Tibial artery (tissue), 4 donors: ENCODE measurements around the gene KIF1A.

ENCODE experiments used
- DNase-seq, 2 donors: peaks; one replicate each; pipeline ENCODE4 v3.0.0-alpha.2; 2019
- H3K27ac ChIP-seq, 2 donors: fragments of 200-600 bp; sonication (generic) in 1 of 2; 1 replicate in 1 of 2; 2 replicates in 1 of 2; pipeline ENCODE4 v1.5.1; 2018 to 2019; ENCODE audit warnings: mild to moderate bottlenecking in 1 of 2
- H3K27me3 ChIP-seq, 2 donors: fragments of 200-600 bp; sonication (generic) in 1 of 2; one replicate each; pipeline versions ENCODE4 v1.5.1 to v1.6.0; 2016 to 2019
- H3K36me3 ChIP-seq, 3 donors: fragments of 200-600 bp; sonication (generic) in 2 of 3; one replicate each; pipeline ENCODE4 v1.5.1; 2016 to 2019; ENCODE audit warnings: mild to moderate bottlenecking in 2 of 3
- H3K4me1 ChIP-seq, 4 donors: fragments of 200-600 bp; sonication (generic) in 2 of 4; 1 replicate in 3 of 4; 2 replicates in 1 of 4; pipeline ENCODE4 v1.5.1; 2016 to 2019
- H3K4me3 ChIP-seq, 2 donors: fragments of 200-600 bp; sonication (generic) in 1 of 2; 1 replicate in 1 of 2; 2 replicates in 1 of 2; pipeline ENCODE4 v1.5.1; 2018 to 2019; ENCODE audit warnings: mild to moderate bottlenecking in 2 of 2
- H3K9me3 ChIP-seq, 3 donors: fragments of 200-600 bp; sonication (generic) in 1 of 3; one replicate each; pipeline ENCODE4 v1.5.1; 2016 to 2019
- intact Hi-C: fragments of 100-400 bp; cut with DNase I; formaldehyde crosslinking; loops from one replicate; pipeline ENCODE4 v1.15.0; 2023; ENCODE audit warnings: low total_unique reads
- TF ChIP-seq, protein P1 (sequence below), 2 experiments: fragments of 200-600 bp in 1 of 2; fragments of 450-650 bp in 1 of 2; IDR thresholded peaks; one replicate each; pipeline ENCODE4 v1.5.1; 2017 to 2019; ENCODE audit warnings: antibody characterized with exemption in 2 of 2, mild to moderate bottlenecking in 1 of 2, moderate library complexity in 1 of 2

Gene KIF1A

GRCh38 chr2:240797500-240797895, 22.5 kb downstream of the KIF1A start:
- TF ChIP-seq, protein P1, sequence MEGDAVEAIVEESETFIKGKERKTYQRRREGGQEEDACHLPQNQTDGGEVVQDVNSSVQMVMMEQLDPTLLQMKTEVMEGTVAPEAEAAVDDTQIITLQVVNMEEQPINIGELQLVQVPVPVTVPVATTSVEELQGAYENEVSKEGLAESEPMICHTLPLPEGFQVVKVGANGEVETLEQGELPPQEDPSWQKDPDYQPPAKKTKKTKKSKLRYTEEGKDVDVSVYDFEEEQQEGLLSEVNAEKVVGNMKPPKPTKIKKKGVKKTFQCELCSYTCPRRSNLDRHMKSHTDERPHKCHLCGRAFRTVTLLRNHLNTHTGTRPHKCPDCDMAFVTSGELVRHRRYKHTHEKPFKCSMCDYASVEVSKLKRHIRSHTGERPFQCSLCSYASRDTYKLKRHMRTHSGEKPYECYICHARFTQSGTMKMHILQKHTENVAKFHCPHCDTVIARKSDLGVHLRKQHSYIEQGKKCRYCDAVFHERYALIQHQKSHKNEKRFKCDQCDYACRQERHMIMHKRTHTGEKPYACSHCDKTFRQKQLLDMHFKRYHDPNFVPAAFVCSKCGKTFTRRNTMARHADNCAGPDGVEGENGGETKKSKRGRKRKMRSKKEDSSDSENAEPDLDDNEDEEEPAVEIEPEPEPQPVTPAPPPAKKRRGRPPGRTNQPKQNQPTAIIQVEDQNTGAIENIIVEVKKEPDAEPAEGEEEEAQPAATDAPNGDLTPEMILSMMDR (IDR thresholded peaks at IDR 0.05): no peak
- peaks cover 0 to 70% of the 10 kb centered on the region in 2 donors for H3K27me3 ChIP-seq

GRCh38 chr2:240796543-240797499, 23.2 kb downstream of the KIF1A start:
- Histone ChIP-seq H3K4me3 (no peak overlapping the region), H3K9me3 (peaks cover 0 to 6% (median 4%) of the 10 kb centered on the region in 3 donors), H3K36me3 (no peaks in the 10 kb centered on the region), H3K27ac (no peak overlapping the region), H3K27me3 (peaks cover 0 to 76% of the 10 kb centered on the region in 2 donors), H3K4me1 (no peaks in the 10 kb centered on the region)
- TF ChIP-seq, protein P1 (IDR thresholded peaks at IDR 0.05): no peak
- no peak for DNase-seq
- intact Hi-C loops: no loop called here

More at GRCh38 chr2:240797500-240797895, 22.5 kb downstream of the KIF1A start:
- Histone ChIP-seq H3K36me3 (no peaks in the 10 kb centered on the region), H3K9me3 (peaks cover 0 to 6% (median 4%) of the 10 kb centered on the region in 3 donors), H3K27ac (no peak overlapping the region), H3K4me3 (no peak overlapping the region), H3K4me1 (no peaks in the 10 kb centered on the region)
- DNase-seq: no peak
- intact Hi-C loops: no loop called here

GRCh38 chr2:240795916-240796510, 24.0 kb downstream of the KIF1A start:
- no peaks in the 10 kb centered on the region for H3K36me3 ChIP-seq
- no peak overlapping the region for H3K27ac ChIP-seq
- TF ChIP-seq, protein P1 (IDR thresholded peaks at IDR 0.05): no peak
- H3K4me1 ChIP-seq: no peaks in the 10 kb centered on the region
- intact Hi-C loops: no loop called here
- peaks cover 0 to under 1% (median 0%) of the 10 kb centered on the region in 3 donors for H3K9me3 ChIP-seq
- H3K4me3 ChIP-seq: no peak overlapping the region
- no peak for DNase-seq
- H3K27me3 ChIP-seq: peaks cover 0 to 78% of the 10 kb centered on the region in 2 donors

DNA sequence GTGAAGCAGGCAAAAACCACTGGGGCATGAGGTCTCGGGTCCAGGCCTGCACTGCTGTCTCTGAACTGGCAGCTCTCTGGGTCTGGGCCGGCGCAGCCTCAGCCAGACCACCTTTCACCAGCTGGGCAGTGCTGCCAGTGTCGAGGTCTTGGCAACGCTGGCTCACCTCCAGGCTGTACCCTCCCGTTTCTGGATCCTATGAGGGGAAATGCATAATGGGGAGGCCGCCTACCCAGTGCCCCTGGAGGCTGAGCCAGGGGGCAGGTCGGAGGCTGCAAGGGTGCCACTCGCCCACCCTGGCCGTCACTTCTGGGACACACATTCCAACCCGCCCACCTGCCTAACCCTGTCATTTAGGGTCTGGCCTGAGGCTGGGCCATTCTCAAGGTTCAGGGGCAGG, 24.6 kb downstream of the KIF1A start:
- Histone ChIP-seq H3K36me3 (no peaks in the 10 kb centered on the region), H3K9me3 (no peaks in the 10 kb centered on the region), H3K27ac (no peak overlapping the region), H3K4me3 (no peak overlapping the region), H3K4me1 (no peaks in the 10 kb centered on the region), H3K27me3 (peaks cover 0 to 82% of the 10 kb centered on the region in 2 donors)
- TF ChIP-seq, protein P1 (IDR thresholded peaks at IDR 0.05): no peak
- DNase-seq: no peak
- intact Hi-C loops: no loop called here

GRCh38 chr2:240794178-240794721, 25.8 kb downstream of the KIF1A start:
- no peak for DNase-seq
- peaks cover 0 to 78% of the 10 kb centered on the region in 2 donors for H3K27me3 ChIP-seq
- H3K36me3 ChIP-seq: no peaks in the 10 kb centered on the region
- intact Hi-C loops: no loop called here
- no peaks in the 10 kb centered on the region for H3K9me3 ChIP-seq
- TF ChIP-seq, protein P1 (IDR thresholded peaks at IDR 0.05): no peak
- no peak overlapping the region for H3K27ac ChIP-seq
- no peak overlapping the region for H3K4me3 ChIP-seq
- no peaks in the 10 kb centered on the region for H3K4me1 ChIP-seq
